ENCODE measurements around the gene IRF9. TPM values are rescaled to one million over a fixed set of nuclear protein-coding genes. Genes with fewer than 3 reads are reported as not detected.

IRF9 gene
- total RNA-seq, 1 experiment from 2014 or later: 27.6 TPM

DNA sequence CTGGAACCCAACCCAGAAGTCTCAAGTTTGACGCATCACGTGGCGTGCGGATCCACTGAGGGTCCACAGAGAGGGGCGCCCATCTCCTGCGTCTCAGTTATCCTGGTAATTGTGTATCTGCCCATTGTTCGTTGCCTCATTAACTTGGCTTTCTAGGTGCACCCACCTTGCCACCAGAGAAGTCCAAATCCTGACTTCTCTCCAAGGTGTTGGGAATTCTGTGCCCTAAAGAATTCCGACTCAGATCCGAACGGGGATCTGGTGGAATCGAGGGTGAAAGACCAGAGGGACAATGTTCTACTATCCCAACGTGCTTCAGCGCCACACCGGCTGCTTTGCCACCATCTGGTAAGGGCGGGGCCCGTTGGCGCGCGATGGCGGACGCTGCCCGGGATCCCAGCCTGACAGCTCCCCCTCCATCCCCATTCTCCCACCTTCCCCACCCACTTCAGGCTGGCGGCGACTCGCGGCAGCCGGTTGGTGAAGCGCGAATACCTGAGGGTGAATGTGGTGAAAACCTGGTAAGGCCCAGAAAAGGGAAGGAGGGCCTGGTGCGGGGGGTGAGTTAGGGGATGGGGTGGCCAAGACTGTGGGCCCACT lies 11.3 kb downstream of the IRF9 start:
- Histone ChIP-seq H4K91ac (ENCODE audit: insufficient read length, low read depth, low read length) (no peak overlapping the region), H3K4ac (ENCODE audit: low read depth, low read length) (no peak overlapping the region), H4K5ac (ENCODE audit: insufficient read length, low read depth, low read length) (no peak overlapping the region), H3K4me2 (ENCODE audit: insufficient read depth, insufficient read length, low read length) (peak overlapping the region; percentile 48), H3K79me1 (ENCODE audit: insufficient read depth, low read depth, low read length, poor library complexity, severe bottlenecking) (no peaks in the 10 kb centered on the region), H3K9me3 (ENCODE audit: control insufficient read depth, low read depth, low read length) (no peaks in the 10 kb centered on the region), H4K8ac (replicated peaks; ENCODE audit: insufficient read length, low read depth, low read length) (no peak overlapping the region), H3K23ac (ENCODE audit: insufficient read length, low read depth, low read length) (no peak overlapping the region), H3K56ac (ENCODE audit: insufficient read length, low read depth, low read length) (no peak overlapping the region), H2BK20ac (ENCODE audit: low read depth, low read length, poor library complexity, severe bottlenecking) (no peak overlapping the region), H3K4me1 (ENCODE audit: insufficient read depth, low read length) (no peaks in the 10 kb centered on the region), H4K20me1 (ENCODE audit: control insufficient read depth, insufficient read depth, insufficient read length) (no peaks in the 10 kb centered on the region), H3K27me3 (ENCODE audit: insufficient read depth, low read length) (no peaks in the 10 kb centered on the region), H3K18ac (ENCODE audit: insufficient read length, low read depth, low read length) (no peak overlapping the region), H3K14ac (ENCODE audit: insufficient read depth, low read length) (no peak overlapping the region), H3K27ac (ENCODE audit: insufficient read length, low read depth, low read length) (no peak overlapping the region), H2BK5ac (ENCODE audit: insufficient read length, low read length) (no peak overlapping the region), H3K79me2 (ENCODE audit: insufficient read depth, low read length) (no peaks in the 10 kb centered on the region), H2BK15ac (ENCODE audit: low read depth, low read length) (no peak overlapping the region), H2BK12ac (ENCODE audit: insufficient read length, low read depth, low read length) (no peak overlapping the region), H2BK120ac (ENCODE audit: low read depth, low read length, poor library complexity, severe bottlenecking) (no peak overlapping the region), H3K23me2 (ENCODE audit: insufficient read length, low read depth, low read length, poor library complexity, severe bottlenecking) (peaks cover 10% of the 10 kb centered on the region), H3T11ph (ENCODE audit: low read length) (no peak overlapping the region), H3K9ac (ENCODE audit: extremely low read depth, insufficient read length, low read length) (peak overlapping the region; percentile 3), H2AFZ (ENCODE audit: low read length) (no peak overlapping the region), H2AK5ac (ENCODE audit: insufficient read length, low read length) (no peak overlapping the region)
- peak; percentile 39 for DNase-seq
- TF ChIP-seq, protein P1, sequence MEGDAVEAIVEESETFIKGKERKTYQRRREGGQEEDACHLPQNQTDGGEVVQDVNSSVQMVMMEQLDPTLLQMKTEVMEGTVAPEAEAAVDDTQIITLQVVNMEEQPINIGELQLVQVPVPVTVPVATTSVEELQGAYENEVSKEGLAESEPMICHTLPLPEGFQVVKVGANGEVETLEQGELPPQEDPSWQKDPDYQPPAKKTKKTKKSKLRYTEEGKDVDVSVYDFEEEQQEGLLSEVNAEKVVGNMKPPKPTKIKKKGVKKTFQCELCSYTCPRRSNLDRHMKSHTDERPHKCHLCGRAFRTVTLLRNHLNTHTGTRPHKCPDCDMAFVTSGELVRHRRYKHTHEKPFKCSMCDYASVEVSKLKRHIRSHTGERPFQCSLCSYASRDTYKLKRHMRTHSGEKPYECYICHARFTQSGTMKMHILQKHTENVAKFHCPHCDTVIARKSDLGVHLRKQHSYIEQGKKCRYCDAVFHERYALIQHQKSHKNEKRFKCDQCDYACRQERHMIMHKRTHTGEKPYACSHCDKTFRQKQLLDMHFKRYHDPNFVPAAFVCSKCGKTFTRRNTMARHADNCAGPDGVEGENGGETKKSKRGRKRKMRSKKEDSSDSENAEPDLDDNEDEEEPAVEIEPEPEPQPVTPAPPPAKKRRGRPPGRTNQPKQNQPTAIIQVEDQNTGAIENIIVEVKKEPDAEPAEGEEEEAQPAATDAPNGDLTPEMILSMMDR (conservative IDR thresholded peaks at IDR 0.05): no peak
- WGBS (ENCODE audit: extremely low coverage, insufficient read length, low lambda C conversion rate): no CpG with 5 or more reads among the region's 30 CpGs
- peak overlapping the region; percentile 75 to 80 for H3K4me3 Mint-ChIP-seq
- peaks cover 6 to 25% (median 23%) of the 10 kb centered on the region in 3 experiments; a peak in 6 of 7 replicates for H3K36me3 Mint-ChIP-seq (ENCODE audit: insufficient read depth in 1 of 3, low read depth in 3 of 3)
- H3K27me3 Mint-ChIP-seq (ENCODE audit: low read depth): no peaks in the 10 kb centered on the region; the same call in 1 of the 2 replicates
- peak overlapping the region in 1 of 3 experiments; percentile 35; a peak in 1 of 7 replicates for H3K27ac Mint-ChIP-seq
- H3K4me1 Mint-ChIP-seq: peaks cover 5 to 13% of the 10 kb centered on the region in 2 experiments; a peak in 3 of 4 replicates
- no peaks in the 10 kb centered on the region; a peak in 1 of 5 replicates for H3K9me3 Mint-ChIP-seq

Measured in H9 (cell line).